SK-N-SH treated with all-trans-retinoic acid at 6 μM for 48 hours (cell line): ENCODE data around the gene ACAP2.

Experiments
- ATAC-seq: fragments of 200-7000 bp; cut with Tn5 transposase; 3 replicates; pipeline ENCODE4 v1.9.1; 2020; ENCODE audit warnings: mild to moderate bottlenecking, moderate library complexity
- ARNTL ChIP-seq: fragments of 450-650 bp; formaldehyde crosslinking; IDR thresholded peaks from 2 replicates; pipeline ENCODE4 v1.5.0; 2020; ENCODE audit warnings: low read depth, mild to moderate bottlenecking, moderate library complexity, borderline replicate concordance
- BACH2 ChIP-seq: fragments of 250-450 bp; sonication (Bioruptor Pico); IDR thresholded peaks from 2 replicates; pipeline ENCODE4 v1.9.0; 2021; ENCODE audit warnings: mild to moderate bottlenecking, borderline replicate concordance
- CREB5 ChIP-seq: fragments of 250-450 bp; sonication (Bioruptor Pico); IDR thresholded peaks from 2 replicates; pipeline ENCODE4 v1.5.1; 2020; ENCODE audit warnings: low read depth, mild to moderate bottlenecking, moderate library complexity
- CSDC2 ChIP-seq: fragments of 250-450 bp; sonication (Bioruptor Pico); IDR thresholded peaks from 2 replicates; pipeline ENCODE4 v1.5.0; 2020; ENCODE audit warnings: mild to moderate bottlenecking, moderate library complexity
- CSRNP3 ChIP-seq: fragments of 250-450 bp; sonication (Bioruptor Pico); IDR thresholded peaks from 2 replicates; pipeline ENCODE4 v1.5.1; 2021; ENCODE audit warnings: mild to moderate bottlenecking, moderate library complexity
- ESRRG ChIP-seq: fragments of 250-450 bp; sonication (Bioruptor Pico); IDR thresholded peaks from 2 replicates; pipeline ENCODE4 v1.6.1; 2021; ENCODE audit warnings: mild to moderate bottlenecking
- GLIS3 ChIP-seq: fragments of 250-450 bp; sonication (Bioruptor Pico); IDR thresholded peaks from 2 replicates; pipeline ENCODE4 v1.5.0; 2020; ENCODE audit warnings: mild to moderate bottlenecking, moderate library complexity
- ISL1 ChIP-seq: fragments of 250-450 bp; sonication (Bioruptor Pico); IDR thresholded peaks from 2 replicates; pipeline ENCODE4 v2.1.2; 2022; ENCODE audit warnings: mild to moderate bottlenecking, moderate library complexity
- OSR1 ChIP-seq: fragments of 250-450 bp; sonication (Bioruptor Pico); IDR thresholded peaks from 2 replicates; pipeline ENCODE4 v1.8.0; 2022; ENCODE audit warnings: moderate library complexity, mild to moderate bottlenecking, inconsistent platforms
- PATZ1 ChIP-seq: fragments of 250-450 bp; sonication (Bioruptor Pico); IDR thresholded peaks from 2 replicates; pipeline ENCODE4 v1.8.0; 2020; ENCODE audit warnings: mild to moderate bottlenecking, moderate library complexity, borderline replicate concordance
- PPARA ChIP-seq: fragments of 250-450 bp; sonication (Bioruptor Pico); IDR thresholded peaks from 2 replicates; pipeline ENCODE4 v1.5.0; 2020; ENCODE audit warnings: mild to moderate bottlenecking, borderline replicate concordance
- RARB ChIP-seq: fragments of 250-450 bp; sonication (Bioruptor Pico); IDR thresholded peaks from 2 replicates; pipeline ENCODE4 v1.8.0; 2021; ENCODE audit warnings: mild to moderate bottlenecking, moderate library complexity
- SNAI2 ChIP-seq: fragments of 250-450 bp; sonication (Bioruptor Pico); IDR thresholded peaks from 2 replicates; pipeline ENCODE4 v1.5.0; 2020; ENCODE audit warnings: mild to moderate bottlenecking, moderate library complexity
- TCF4 ChIP-seq: fragments of 250-450 bp; sonication (Bioruptor Pico); IDR thresholded peaks from 2 replicates; pipeline ENCODE4 v1.8.0; 2021; ENCODE audit warnings: mild to moderate bottlenecking, moderate library complexity, borderline replicate concordance
- TOX ChIP-seq: fragments of 250-450 bp; sonication (Bioruptor Pico); IDR thresholded peaks from 2 replicates; pipeline ENCODE4 v1.8.0; 2021; ENCODE audit warnings: mild to moderate bottlenecking, moderate library complexity, borderline replicate concordance
- TSHZ2 ChIP-seq: fragments of 250-450 bp; sonication (Bioruptor Pico); IDR thresholded peaks from 2 replicates; pipeline ENCODE4 v1.5.0; 2020; ENCODE audit warnings: mild to moderate bottlenecking, moderate library complexity
- ZFP30 ChIP-seq: fragments of 450-650 bp; formaldehyde crosslinking; IDR thresholded peaks from 2 replicates; pipeline ENCODE4 v1.5.0; 2022; ENCODE audit warnings: mild to moderate bottlenecking, moderate library complexity
- ZNF565 ChIP-seq: fragments of 450-650 bp; formaldehyde crosslinking; conservative IDR thresholded peaks from 2 replicates; pipeline ENCODE4 v1.5.0; 2020; ENCODE audit warnings: low read depth, mild to moderate bottlenecking, moderate library complexity
- ZNF8 ChIP-seq: fragments of 450-650 bp; formaldehyde crosslinking; IDR thresholded peaks from 2 replicates; pipeline ENCODE4 v1.5.0; 2020; ENCODE audit warnings: mild to moderate bottlenecking, moderate library complexity
- TF ChIP-seq, protein P1 (sequence below): fragments of 250-450 bp; sonication (Bioruptor Pico); IDR thresholded peaks from 2 replicates; pipeline ENCODE4 v1.8.0; 2021; ENCODE audit warnings: low read depth, mild to moderate bottlenecking, moderate library complexity, borderline replicate concordance

The ACAP2 gene

GRCh38 chr3:195240171-195240701 is 202.6 kb downstream of the ACAP2 start:
- TF ChIP-seq ZFP30 (CRISPR knock-in tag) (no peak), PPARA (CRISPR knock-in tag) (no peak), ZNF565 (no peak), TCF4 (CRISPR knock-in tag) (no peak), ARNTL (CRISPR knock-in tag) (no peak), TOX (CRISPR knock-in tag) (no peak), GLIS3 (CRISPR knock-in tag) (no peak), ISL1 (CRISPR knock-in tag) (no peak), SNAI2 (CRISPR knock-in tag) (no peak), ESRRG (CRISPR knock-in tag) (no peak), CSDC2 (CRISPR knock-in tag) (no peak), BACH2 (CRISPR knock-in tag) (no peak), TSHZ2 (no peak), RARB (CRISPR knock-in tag) (no peak)
- TF ChIP-seq, protein P1, sequence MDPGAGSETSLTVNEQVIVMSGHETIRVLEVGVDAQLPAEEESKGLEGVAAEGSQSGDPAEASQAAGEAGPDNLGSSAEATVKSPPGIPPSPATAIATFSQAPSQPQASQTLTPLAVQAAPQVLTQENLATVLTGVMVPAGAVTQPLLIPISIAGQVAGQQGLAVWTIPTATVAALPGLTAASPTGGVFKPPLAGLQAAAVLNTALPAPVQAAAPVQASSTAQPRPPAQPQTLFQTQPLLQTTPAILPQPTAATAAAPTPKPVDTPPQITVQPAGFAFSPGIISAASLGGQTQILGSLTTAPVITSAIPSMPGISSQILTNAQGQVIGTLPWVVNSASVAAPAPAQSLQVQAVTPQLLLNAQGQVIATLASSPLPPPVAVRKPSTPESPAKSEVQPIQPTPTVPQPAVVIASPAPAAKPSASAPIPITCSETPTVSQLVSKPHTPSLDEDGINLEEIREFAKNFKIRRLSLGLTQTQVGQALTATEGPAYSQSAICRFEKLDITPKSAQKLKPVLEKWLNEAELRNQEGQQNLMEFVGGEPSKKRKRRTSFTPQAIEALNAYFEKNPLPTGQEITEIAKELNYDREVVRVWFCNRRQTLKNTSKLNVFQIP (CRISPR knock-in tag) = no peak
- ATAC-seq = no peak

GRCh38 chr3:195239121-195239520 is 203.7 kb downstream of the ACAP2 start:
- ATAC-seq = no peak
- TF ChIP-seq PPARA (CRISPR knock-in tag) (no peak), SNAI2 (CRISPR knock-in tag) (no peak), CSRNP3 (CRISPR knock-in tag) (no peak), TOX (CRISPR knock-in tag) (no peak), ESRRG (CRISPR knock-in tag) (no peak), ZNF8 (CRISPR knock-in tag) (no peak), ZFP30 (CRISPR knock-in tag) (no peak), GLIS3 (CRISPR knock-in tag) (no peak), ARNTL (CRISPR knock-in tag) (no peak), CREB5 (CRISPR knock-in tag) (no peak), OSR1 (CRISPR knock-in tag) (no peak), TCF4 (CRISPR knock-in tag) (no peak), ISL1 (CRISPR knock-in tag) (no peak), PATZ1 (CRISPR knock-in tag) (no peak), RARB (CRISPR knock-in tag) (no peak), TSHZ2 (no peak)
- TF ChIP-seq, protein P1 (CRISPR knock-in tag) = no peak
